Measurements from ENCODE around the gene PLLP.

The PLLP gene

DNA sequence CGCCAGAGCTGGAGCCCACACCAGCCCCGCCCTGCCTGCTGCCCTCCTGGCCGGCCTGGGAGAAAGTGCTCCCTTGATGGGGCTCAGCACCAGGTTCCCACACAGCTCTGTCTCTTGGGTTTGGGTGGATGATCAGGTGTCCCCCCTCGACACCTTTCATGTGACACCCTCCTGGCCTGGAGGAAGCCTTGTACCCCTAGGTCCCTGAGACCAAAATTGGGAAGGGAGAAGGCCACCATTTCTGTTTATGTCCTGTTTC lies 19.4 kb upstream of the PLLP start:
- TF ChIP-seq, protein P1, sequence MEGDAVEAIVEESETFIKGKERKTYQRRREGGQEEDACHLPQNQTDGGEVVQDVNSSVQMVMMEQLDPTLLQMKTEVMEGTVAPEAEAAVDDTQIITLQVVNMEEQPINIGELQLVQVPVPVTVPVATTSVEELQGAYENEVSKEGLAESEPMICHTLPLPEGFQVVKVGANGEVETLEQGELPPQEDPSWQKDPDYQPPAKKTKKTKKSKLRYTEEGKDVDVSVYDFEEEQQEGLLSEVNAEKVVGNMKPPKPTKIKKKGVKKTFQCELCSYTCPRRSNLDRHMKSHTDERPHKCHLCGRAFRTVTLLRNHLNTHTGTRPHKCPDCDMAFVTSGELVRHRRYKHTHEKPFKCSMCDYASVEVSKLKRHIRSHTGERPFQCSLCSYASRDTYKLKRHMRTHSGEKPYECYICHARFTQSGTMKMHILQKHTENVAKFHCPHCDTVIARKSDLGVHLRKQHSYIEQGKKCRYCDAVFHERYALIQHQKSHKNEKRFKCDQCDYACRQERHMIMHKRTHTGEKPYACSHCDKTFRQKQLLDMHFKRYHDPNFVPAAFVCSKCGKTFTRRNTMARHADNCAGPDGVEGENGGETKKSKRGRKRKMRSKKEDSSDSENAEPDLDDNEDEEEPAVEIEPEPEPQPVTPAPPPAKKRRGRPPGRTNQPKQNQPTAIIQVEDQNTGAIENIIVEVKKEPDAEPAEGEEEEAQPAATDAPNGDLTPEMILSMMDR (conservative IDR thresholded peaks at IDR 0.05; ENCODE audit: low read depth), result no peak
- POLR2A ChIA-PET (ENCODE audit: low non-redundant PET), result no interaction called here
- CTCF ChIA-PET, result interaction anchor here (1.2 to 1.7 kb wide), 3 partner anchors 114 to 118 kb away, joined by 3 to 12 read pairs (median 5); no protein-coding TSS in a partner anchor
- DNase-seq (ENCODE audit: low spot score), result no peak
- no peak overlapping the region for H3K27ac ChIP-seq

DNA sequence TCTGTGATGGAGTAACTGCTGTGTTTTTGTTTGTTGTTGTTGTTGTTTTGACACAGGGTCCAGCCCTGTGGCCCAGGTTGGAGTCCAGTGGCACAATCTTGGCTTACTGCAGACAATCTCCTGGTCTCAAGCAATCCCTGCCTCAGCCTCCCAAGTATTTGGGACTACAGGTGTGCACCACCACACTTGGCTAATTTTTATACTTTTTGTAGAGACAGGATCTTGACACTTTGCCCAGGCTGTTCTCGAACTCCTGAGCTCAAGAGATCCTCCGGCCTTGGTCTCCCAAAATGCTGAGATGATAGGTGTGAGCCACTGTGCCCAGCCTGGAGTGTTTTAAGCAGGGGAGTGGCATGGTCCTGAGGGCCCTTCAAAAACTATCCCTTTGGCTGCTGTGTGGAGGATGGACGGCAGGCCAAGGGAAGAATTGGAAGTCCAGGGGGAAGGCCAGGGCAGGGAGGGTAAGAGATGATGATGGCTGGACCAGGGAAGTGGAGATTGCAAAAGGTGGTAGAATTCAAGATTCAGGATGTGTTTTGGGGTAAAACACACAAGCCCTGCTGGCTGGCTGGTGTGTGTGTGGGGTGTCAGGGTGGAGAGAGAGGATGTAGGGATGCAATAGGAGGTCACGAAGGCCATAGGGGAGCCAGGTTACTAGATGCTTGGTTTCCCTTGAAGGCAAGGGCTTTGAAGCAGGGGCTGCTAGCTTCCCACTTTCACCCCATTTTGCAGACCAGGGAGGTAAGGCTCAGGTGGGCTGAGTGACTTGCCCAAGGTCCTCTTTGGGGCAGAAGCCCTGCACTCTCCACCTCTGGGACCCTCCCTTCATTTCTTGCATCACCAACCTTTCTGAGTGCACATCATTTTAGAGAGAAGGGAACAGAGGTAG lies 18.8 kb upstream of the PLLP start:
- ChIA-PET CTCF (interaction anchor here (0.6 to 4.4 kb wide), 7 partner anchors 36 to 339 kb away, joined by 3 to 67 read pairs (median 4); no protein-coding TSS in a partner anchor), POLR2A (ENCODE audit: low non-redundant PET) (interaction anchor here (0.6 kb wide), 1 partner anchor 208 kb away, joined by 3 read pairs; no protein-coding TSS in a partner anchor)
- DNase-seq (ENCODE audit: low spot score), result no peak
- H3K27ac ChIP-seq, result no peak overlapping the region
- TF ChIP-seq, protein P1 (conservative IDR thresholded peaks at IDR 0.05; ENCODE audit: low read depth), result no peak

DNA sequence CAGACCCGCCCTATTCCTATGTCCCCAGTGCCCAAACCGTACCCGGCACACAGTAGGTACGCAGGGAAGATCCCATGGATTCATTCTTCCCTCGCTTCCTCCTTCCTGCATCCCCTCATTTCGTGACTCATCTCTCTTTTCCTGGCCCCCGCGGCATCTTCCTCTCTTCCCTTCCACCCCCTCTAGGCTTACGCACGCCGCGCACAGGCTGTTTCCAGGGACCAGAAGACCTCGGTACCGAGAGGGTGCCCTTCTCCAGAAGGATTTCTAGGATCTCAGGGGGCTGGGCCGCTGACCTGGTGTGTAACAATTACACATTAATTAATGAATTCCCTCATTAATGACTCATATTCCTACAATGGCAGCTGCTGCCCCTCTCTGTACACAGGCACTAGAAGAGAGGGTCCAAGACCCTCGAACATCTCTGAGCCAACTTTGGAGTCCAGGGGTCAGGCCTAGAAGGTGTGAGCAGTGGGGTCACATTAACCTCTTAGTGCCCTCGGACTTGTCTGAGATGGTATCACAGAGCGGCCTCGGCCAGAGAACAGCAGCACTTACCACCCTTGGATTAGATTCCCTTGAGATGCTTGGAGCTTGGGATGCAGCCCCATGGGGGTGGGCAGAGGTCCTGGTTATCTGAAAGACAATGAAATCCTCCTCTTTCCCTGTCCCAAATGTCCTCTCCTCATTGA lies 16.8 kb upstream of the PLLP start:
- TF ChIP-seq, protein P1 (conservative IDR thresholded peaks at IDR 0.05; ENCODE audit: low read depth), result no peak
- POLR2A ChIA-PET (ENCODE audit: low non-redundant PET), result no interaction called here
- DNase-seq (ENCODE audit: low spot score), result no peak
- CTCF ChIA-PET, result interaction anchor here (0.5 to 4.4 kb wide), 13 partner anchors 12 to 990 kb away, joined by 3 to 67 read pairs (median 5); partner anchors contain the start of gene CPNE2
- H3K27ac ChIP-seq, result peak overlapping the region; percentile 88

DNA sequence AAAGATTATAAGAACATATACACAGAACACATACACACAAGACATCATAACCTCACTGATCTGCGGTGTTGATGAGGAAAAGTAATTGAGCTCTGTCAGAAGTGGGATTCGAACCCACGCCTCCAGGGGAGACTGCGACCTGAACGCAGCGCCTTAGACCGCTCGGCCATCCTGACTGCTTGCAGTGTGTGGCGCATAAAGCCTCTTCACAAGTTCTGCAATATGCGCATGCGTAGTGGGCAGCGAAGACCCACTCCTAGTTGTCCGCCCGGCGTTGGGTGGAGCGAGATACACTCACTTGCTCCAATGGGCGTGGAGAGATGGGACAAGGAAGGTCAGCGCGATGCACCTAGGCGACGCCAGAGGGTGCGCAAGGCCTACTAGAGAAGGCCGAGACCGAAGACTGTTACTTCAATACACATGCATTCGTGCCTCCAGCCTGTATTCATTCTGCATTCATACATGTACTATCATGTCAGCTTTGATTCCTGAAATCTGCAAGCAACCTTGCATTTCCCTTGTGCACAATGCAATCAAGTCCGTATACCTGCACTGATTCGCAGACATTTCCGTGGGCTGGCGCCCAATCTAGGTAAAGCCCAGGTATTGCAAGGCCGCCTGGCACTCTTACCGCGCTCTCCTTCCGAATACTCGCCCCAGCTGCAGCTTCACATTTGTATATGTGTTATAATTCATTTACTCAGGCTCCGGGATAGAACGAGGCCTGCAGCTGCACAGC lies 16.1 kb upstream of the PLLP start:
- H3K27ac ChIP-seq, result peak overlapping the region; percentile 88
- TF ChIP-seq, protein P1 (conservative IDR thresholded peaks at IDR 0.05; ENCODE audit: low read depth), result peak; percentile 94
- POLR2A ChIA-PET (ENCODE audit: low non-redundant PET), result no interaction called here
- CTCF ChIA-PET, result interaction anchor here (0.5 to 4.4 kb wide), 16 partner anchors 11 to 991 kb away, joined by 3 to 67 read pairs (median 3); partner anchors contain the start of gene CPNE2
- peak; percentile 99 for DNase-seq (ENCODE audit: low spot score)

DNA sequence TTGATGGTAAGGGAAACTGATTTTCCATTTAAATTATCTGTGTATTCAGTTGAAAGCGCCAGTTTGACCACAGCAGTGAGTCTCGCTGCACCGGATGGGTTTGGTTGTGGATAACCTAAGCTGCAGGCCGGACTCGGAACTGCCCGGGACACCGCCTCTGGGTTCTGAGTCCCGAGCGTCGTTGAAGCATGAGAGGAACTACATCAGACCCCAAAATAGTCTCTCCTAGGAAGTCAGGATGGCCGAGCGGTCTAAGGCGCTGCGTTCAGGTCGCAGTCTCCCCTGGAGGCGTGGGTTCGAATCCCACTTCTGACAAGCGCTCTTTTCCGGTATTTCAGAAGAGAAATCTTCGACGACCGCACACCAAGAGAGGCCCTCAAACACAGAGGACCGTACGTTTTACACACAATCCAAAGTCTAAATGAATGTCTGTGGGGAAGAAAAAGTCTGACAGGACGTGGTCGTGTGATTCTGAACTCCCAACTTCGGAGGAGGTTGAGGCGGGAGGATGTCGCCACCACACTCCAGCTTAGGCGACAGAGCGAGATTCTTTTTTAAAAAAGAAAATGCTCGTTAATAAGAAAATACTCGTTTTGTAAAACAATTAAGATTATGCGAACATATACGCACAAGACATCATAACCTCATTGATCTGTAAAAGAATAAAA lies 15.4 kb upstream of the PLLP start:
- DNase-seq (ENCODE audit: low spot score), result peak; percentile 87
- ChIA-PET POLR2A (ENCODE audit: low non-redundant PET) (interaction anchor here (0.7 kb wide), 1 partner anchor 207 kb away, joined by 3 read pairs; the partner anchor contains the start of gene CPNE2), CTCF (interaction anchor here (0.6 to 4.4 kb wide), 10 partner anchors 15 to 132 kb away, joined by 3 to 67 read pairs (median 6); no protein-coding TSS in a partner anchor)
- TF ChIP-seq, protein P1 (conservative IDR thresholded peaks at IDR 0.05; ENCODE audit: low read depth), result no peak
- peak overlapping the region; percentile 88 for H3K27ac ChIP-seq

Measured in RWPE1 (cell line).